ENCODE data around the gene OR51E2. TPM values are rescaled to one million over a fixed set of nuclear protein-coding genes. Genes with fewer than 3 reads are reported as not detected.

OR51E2 gene
- total RNA-seq, 1 experiment from 2014 or later, result not detected

DNA sequence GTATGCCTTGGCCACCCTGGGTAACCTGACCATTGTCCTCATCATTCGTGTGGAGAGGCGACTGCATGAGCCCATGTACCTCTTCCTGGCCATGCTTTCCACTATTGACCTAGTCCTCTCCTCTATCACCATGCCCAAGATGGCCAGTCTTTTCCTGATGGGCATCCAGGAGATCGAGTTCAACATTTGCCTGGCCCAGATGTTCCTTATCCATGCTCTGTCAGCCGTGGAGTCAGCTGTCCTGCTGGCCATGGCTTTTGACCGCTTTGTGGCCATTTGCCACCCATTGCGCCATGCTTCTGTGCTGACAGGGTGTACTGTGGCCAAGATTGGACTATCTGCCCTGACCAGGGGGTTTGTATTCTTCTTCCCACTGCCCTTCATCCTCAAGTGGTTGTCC, 57.7 kb downstream of the OR51E2 start:
- H4K91ac ChIP-seq (ENCODE audit: insufficient read length, low read depth, low read length), result no peak overlapping the region
- H2BK12ac ChIP-seq (ENCODE audit: insufficient read length, low read depth, low read length), result no peak overlapping the region
- no peaks in the 10 kb centered on the region for H3K9me3 ChIP-seq (ENCODE audit: control insufficient read depth, low read depth, low read length)
- no peak overlapping the region for H3K14ac ChIP-seq (ENCODE audit: insufficient read depth, low read length)
- H2BK15ac ChIP-seq (ENCODE audit: low read depth, low read length), result no peak overlapping the region
- no peaks in the 10 kb centered on the region for H3K79me2 ChIP-seq (ENCODE audit: insufficient read depth, low read length)
- no peak overlapping the region for H2AK5ac ChIP-seq (ENCODE audit: insufficient read length, low read length)
- no peak overlapping the region for H2BK5ac ChIP-seq (ENCODE audit: insufficient read length, low read length)
- H2AFZ ChIP-seq (ENCODE audit: low read length), result no peak overlapping the region
- H3K79me1 ChIP-seq (ENCODE audit: insufficient read depth, low read depth, low read length, poor library complexity, severe bottlenecking), result no peaks in the 10 kb centered on the region
- no peak overlapping the region for H3K4me2 ChIP-seq (ENCODE audit: insufficient read depth, insufficient read length, low read length)
- no peak overlapping the region for H4K5ac ChIP-seq (ENCODE audit: insufficient read length, low read depth, low read length)
- no peak overlapping the region for H3K4ac ChIP-seq (ENCODE audit: low read depth, low read length)
- H3K27me3 ChIP-seq (ENCODE audit: insufficient read depth, low read length), result no peaks in the 10 kb centered on the region
- no peak overlapping the region for H2BK120ac ChIP-seq (ENCODE audit: low read depth, low read length, poor library complexity, severe bottlenecking)
- TF ChIP-seq, protein P1, sequence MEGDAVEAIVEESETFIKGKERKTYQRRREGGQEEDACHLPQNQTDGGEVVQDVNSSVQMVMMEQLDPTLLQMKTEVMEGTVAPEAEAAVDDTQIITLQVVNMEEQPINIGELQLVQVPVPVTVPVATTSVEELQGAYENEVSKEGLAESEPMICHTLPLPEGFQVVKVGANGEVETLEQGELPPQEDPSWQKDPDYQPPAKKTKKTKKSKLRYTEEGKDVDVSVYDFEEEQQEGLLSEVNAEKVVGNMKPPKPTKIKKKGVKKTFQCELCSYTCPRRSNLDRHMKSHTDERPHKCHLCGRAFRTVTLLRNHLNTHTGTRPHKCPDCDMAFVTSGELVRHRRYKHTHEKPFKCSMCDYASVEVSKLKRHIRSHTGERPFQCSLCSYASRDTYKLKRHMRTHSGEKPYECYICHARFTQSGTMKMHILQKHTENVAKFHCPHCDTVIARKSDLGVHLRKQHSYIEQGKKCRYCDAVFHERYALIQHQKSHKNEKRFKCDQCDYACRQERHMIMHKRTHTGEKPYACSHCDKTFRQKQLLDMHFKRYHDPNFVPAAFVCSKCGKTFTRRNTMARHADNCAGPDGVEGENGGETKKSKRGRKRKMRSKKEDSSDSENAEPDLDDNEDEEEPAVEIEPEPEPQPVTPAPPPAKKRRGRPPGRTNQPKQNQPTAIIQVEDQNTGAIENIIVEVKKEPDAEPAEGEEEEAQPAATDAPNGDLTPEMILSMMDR (conservative IDR thresholded peaks at IDR 0.05), result no peak
- no peaks in the 10 kb centered on the region for H3K4me1 ChIP-seq (ENCODE audit: insufficient read depth, low read length)
- H3K18ac ChIP-seq (ENCODE audit: insufficient read length, low read depth, low read length), result no peak overlapping the region
- WGBS (ENCODE audit: extremely low coverage, insufficient read length, low lambda C conversion rate), result no CpG with 5 or more reads among the region's 6 CpGs
- H3K23ac ChIP-seq (ENCODE audit: insufficient read length, low read depth, low read length), result no peak overlapping the region
- Mint-ChIP-seq H3K27ac (no peak overlapping the region), H3K36me3 (ENCODE audit: insufficient read depth in 1 of 3, low read depth in 3 of 3) (no peaks in the 10 kb centered on the region), H3K4me1 (peaks cover 3 to 11% of the 10 kb centered on the region in 2 experiments; a peak in 3 of 4 replicates), H3K9me3 (no peaks in the 10 kb centered on the region), H3K27me3 (ENCODE audit: low read depth) (peaks cover 1% of the 10 kb centered on the region), H3K4me3 (no peak overlapping the region)
- no peak overlapping the region for H4K8ac ChIP-seq (replicated peaks; ENCODE audit: insufficient read length, low read depth, low read length)
- H3K27ac ChIP-seq (ENCODE audit: insufficient read length, low read depth, low read length), result no peak overlapping the region
- H3K23me2 ChIP-seq (ENCODE audit: insufficient read length, low read depth, low read length, poor library complexity, severe bottlenecking), result no peaks in the 10 kb centered on the region
- H3K56ac ChIP-seq (ENCODE audit: insufficient read length, low read depth, low read length), result no peak overlapping the region
- DNase-seq, result no peak
- no peak overlapping the region for H3K9ac ChIP-seq (ENCODE audit: extremely low read depth, insufficient read length, low read length)
- no peak overlapping the region for H3T11ph ChIP-seq (ENCODE audit: low read length)
- H4K20me1 ChIP-seq (ENCODE audit: control insufficient read depth, insufficient read depth, insufficient read length), result no peaks in the 10 kb centered on the region
- H2BK20ac ChIP-seq (ENCODE audit: low read depth, low read length, poor library complexity, severe bottlenecking), result no peak overlapping the region
